DND-41 (cell line): ENCODE measurements around the gene TAS2R20.

ENCODE experiments used
- ATAC-seq: fragments of 200-7000 bp; cut with Tn5 transposase; 3 replicates; pipeline ENCODE4 v1.9.1; 2021; ENCODE audit warnings: low read depth; ENCODE audit not compliant: insufficient read depth
- DNase-seq: peaks from one replicate; pipeline ENCODE4 v3.0.0-alpha.2; 2020
- H2AFZ ChIP-seq: 2 replicates; pipeline ENCODE4 v1.6.0; 2012; ENCODE audit warnings: low read depth, low read length
- H3K27ac ChIP-seq: 2 replicates; pipeline ENCODE4 v1.5.1; 2012; ENCODE audit warnings: low read length, inconsistent platforms
- H3K27me3 ChIP-seq: fragments of 200-600 bp; sonication (generic); 2 replicates; pipeline ENCODE4 v1.6.0; 2012; ENCODE audit warnings: low read length, mild to moderate bottlenecking, inconsistent platforms; ENCODE audit not compliant: insufficient read depth, poor library complexity
- H3K36me3 ChIP-seq: 2 replicates; pipeline ENCODE4 v1.5.1; 2012; ENCODE audit warnings: low read length, inconsistent platforms; ENCODE audit not compliant: insufficient read depth
- H3K4me1 ChIP-seq: 2 replicates; pipeline ENCODE4 v1.5.1; 2012; ENCODE audit warnings: mild to moderate bottlenecking, low read length; ENCODE audit not compliant: insufficient read depth
- H3K4me2 ChIP-seq: 2 replicates; pipeline ENCODE4 v1.6.0; 2012; ENCODE audit warnings: mild to moderate bottlenecking, moderate library complexity, low read length, inconsistent platforms; ENCODE audit not compliant: insufficient read depth
- H3K4me3 ChIP-seq, 2 experiments: fragments of 200-600 bp in 1 of 2; shearing (Covaris generic) in 1 of 2; 2 replicates each; pipeline ENCODE4 v1.5.1; 2012 to 2016; ENCODE audit warnings: inconsistent platforms in 2 of 2, low read length in 2 of 2, mild to moderate bottlenecking in 2 of 2, low read depth in 1 of 2, moderate library complexity in 1 of 2
- H3K79me2 ChIP-seq: 2 replicates; pipeline ENCODE4 v1.6.0; 2012; ENCODE audit warnings: low read length, inconsistent platforms; ENCODE audit not compliant: insufficient read depth
- H3K9ac ChIP-seq: 2 replicates; pipeline ENCODE4 v1.6.0; 2012; ENCODE audit warnings: low read depth, mild to moderate bottlenecking, inconsistent platforms, low read length, moderate library complexity
- H3K9me3 ChIP-seq: 2 replicates; pipeline ENCODE4 v1.5.1; 2012; ENCODE audit warnings: low read length, moderate library complexity, mild to moderate bottlenecking, inconsistent platforms; ENCODE audit not compliant: insufficient read depth, severe bottlenecking
- H4K20me1 ChIP-seq: 2 replicates; pipeline ENCODE4 v1.6.0; 2012; ENCODE audit warnings: low read length; ENCODE audit not compliant: insufficient read depth
- EZH2 ChIP-seq: IDR thresholded peaks from 3 replicates; pipeline ENCODE4 v1.6.1; 2012; ENCODE audit warnings: borderline replicate concordance, low read depth, mild to moderate bottlenecking, moderate library complexity, low read length, inconsistent platforms; ENCODE audit not compliant: severe bottlenecking
- TF ChIP-seq, protein P1 (sequence below): IDR thresholded peaks from 2 replicates; pipeline ENCODE4 v1.5.1; 2012; ENCODE audit warnings: borderline replicate concordance, low read length, moderate library complexity, mild to moderate bottlenecking; ENCODE audit not compliant: poor library complexity, severe bottlenecking; ENCODE audit errors: extremely low read depth

Gene TAS2R20

DNA sequence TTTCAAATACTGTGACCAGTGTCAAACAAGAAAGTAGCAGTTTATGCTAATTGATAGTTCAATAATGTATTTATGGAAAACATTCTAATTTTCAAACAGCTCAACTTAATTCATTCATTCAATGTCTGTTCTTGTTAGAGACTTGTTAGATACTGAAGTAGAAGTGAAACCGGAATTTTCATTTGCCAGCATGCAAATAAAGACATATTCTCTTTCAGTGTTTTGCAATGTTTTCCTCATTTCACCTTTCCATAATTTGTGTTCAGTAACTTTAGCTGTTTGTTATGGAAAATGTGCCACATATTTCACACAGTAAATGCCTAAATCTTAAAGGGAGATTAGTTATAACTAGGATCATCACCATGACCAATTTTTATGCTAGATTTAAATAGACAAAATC is 32.6 kb downstream of the TAS2R20 start:
- Histone ChIP-seq H4K20me1 (peaks cover 20% of the 10 kb centered on the region), H3K9me3 (no peaks in the 10 kb centered on the region), H3K4me3 (no peak overlapping the region), H2AFZ (no peak overlapping the region), H3K9ac (no peak overlapping the region), H3K4me2 (no peak overlapping the region), H3K4me1 (peaks cover 13% of the 10 kb centered on the region), H3K79me2 (no peaks in the 10 kb centered on the region), H3K36me3 (no peaks in the 10 kb centered on the region), H3K27me3 (no peaks in the 10 kb centered on the region), H3K27ac (no peak overlapping the region)
- TF ChIP-seq, protein P1, sequence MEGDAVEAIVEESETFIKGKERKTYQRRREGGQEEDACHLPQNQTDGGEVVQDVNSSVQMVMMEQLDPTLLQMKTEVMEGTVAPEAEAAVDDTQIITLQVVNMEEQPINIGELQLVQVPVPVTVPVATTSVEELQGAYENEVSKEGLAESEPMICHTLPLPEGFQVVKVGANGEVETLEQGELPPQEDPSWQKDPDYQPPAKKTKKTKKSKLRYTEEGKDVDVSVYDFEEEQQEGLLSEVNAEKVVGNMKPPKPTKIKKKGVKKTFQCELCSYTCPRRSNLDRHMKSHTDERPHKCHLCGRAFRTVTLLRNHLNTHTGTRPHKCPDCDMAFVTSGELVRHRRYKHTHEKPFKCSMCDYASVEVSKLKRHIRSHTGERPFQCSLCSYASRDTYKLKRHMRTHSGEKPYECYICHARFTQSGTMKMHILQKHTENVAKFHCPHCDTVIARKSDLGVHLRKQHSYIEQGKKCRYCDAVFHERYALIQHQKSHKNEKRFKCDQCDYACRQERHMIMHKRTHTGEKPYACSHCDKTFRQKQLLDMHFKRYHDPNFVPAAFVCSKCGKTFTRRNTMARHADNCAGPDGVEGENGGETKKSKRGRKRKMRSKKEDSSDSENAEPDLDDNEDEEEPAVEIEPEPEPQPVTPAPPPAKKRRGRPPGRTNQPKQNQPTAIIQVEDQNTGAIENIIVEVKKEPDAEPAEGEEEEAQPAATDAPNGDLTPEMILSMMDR: no peak
- TF ChIP-seq EZH2: no peak
- DNase-seq (no peak), ATAC-seq (no peak)

GRCh38 chr12:10960211-10960610 is 37.9 kb downstream of the TAS2R20 start:
- H3K4me2 ChIP-seq: no peak overlapping the region
- H3K4me3 ChIP-seq: no peak overlapping the region
- DNase-seq (peak; percentile 29), ATAC-seq (peak; percentile 91)
- H3K4me1 ChIP-seq: peaks cover 20% of the 10 kb centered on the region
- TF ChIP-seq EZH2: no peak
- TF ChIP-seq, protein P1: no peak
- H3K27ac ChIP-seq: no peak overlapping the region
- H3K9me3 ChIP-seq: peaks cover 2% of the 10 kb centered on the region
- no peaks in the 10 kb centered on the region for H3K36me3 ChIP-seq
- 0 out of 2 replicates have a peak, but pooled peaks cover 5% of the 10 kb centered on the region for H3K79me2 ChIP-seq
- H3K27me3 ChIP-seq: no peaks in the 10 kb centered on the region
- H3K9ac ChIP-seq: no peak overlapping the region
- no peak overlapping the region for H2AFZ ChIP-seq
- H4K20me1 ChIP-seq: peaks cover 18% of the 10 kb centered on the region

- Histone ChIP-seq H3K4me3 (no peak overlapping the region), H3K27ac (no peak overlapping the region), H3K9me3 (peaks cover 2% of the 10 kb centered on the region), H3K79me2 (peaks cover 7% of the 10 kb centered on the region; the same call in 1 of the 2 replicates), H3K36me3 (no peaks in the 10 kb centered on the region), H3K9ac (no peak overlapping the region), H3K4me2 (no peak overlapping the region), H3K27me3 (no peaks in the 10 kb centered on the region), H3K4me1 (peaks cover 20% of the 10 kb centered on the region), H4K20me1 (peaks cover 18% of the 10 kb centered on the region), H2AFZ (no peak overlapping the region)
- DNase-seq: no peak
- ATAC-seq: 0 out of 3 replicates have a peak, but pooled peaks have one; percentile 12
- TF ChIP-seq EZH2: no peak
- TF ChIP-seq, protein P1: no peak
These were observed 38.3 kb downstream of the TAS2R20 start for GRCh38 chr12:10959804-10960203.

DNA sequence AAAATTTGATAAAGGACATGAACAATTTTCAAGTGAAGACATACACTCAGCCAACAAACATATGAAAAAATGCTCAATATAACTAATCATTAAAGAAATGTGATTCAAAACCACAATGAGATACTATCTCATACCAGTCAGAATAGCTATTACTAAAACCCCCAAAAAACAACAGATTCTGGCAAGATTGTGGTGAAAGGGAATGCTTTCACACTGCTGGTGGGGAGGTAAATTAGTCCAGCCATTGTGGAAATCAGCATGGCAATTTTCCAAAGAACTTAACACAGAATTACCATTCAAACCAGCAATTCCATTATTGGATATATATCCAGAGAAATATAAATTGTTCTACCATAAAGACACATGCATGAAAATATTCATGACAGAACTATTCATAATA is 40.4 kb downstream of the TAS2R20 start:
- peaks cover 2% of the 10 kb centered on the region for H3K9me3 ChIP-seq
- H2AFZ ChIP-seq: no peak overlapping the region
- TF ChIP-seq EZH2: no peak
- TF ChIP-seq, protein P1: no peak
- no peaks in the 10 kb centered on the region for H3K27me3 ChIP-seq
- peaks cover 20% of the 10 kb centered on the region for H3K4me1 ChIP-seq
- no peak overlapping the region for H3K9ac ChIP-seq
- H3K4me3 ChIP-seq: no peak overlapping the region
- DNase-seq (no peak), ATAC-seq (no peak)
- H3K79me2 ChIP-seq: peaks cover 10% of the 10 kb centered on the region; the same call in 1 of the 2 replicates
- H3K36me3 ChIP-seq: no peaks in the 10 kb centered on the region
- no peak overlapping the region for H3K4me2 ChIP-seq
- H4K20me1 ChIP-seq: peaks cover 18% of the 10 kb centered on the region
- no peak overlapping the region for H3K27ac ChIP-seq
